Ovary (tissue), 1 donor: ENCODE measurements around the gene KCNH8.

Experiments used
- EP300 ChIP-seq: sonication (generic); formaldehyde crosslinking; IDR thresholded peaks from one replicate; pipeline ENCODE4 v1.6.1; 2017; ENCODE audit warnings: antibody characterized with exemption
- POLR2A ChIP-seq: fragments of 450-650 bp; IDR thresholded peaks from one replicate; pipeline ENCODE4 v1.6.1; 2017; ENCODE audit warnings: antibody characterized with exemption, mild to moderate bottlenecking, moderate library complexity

DNA sequence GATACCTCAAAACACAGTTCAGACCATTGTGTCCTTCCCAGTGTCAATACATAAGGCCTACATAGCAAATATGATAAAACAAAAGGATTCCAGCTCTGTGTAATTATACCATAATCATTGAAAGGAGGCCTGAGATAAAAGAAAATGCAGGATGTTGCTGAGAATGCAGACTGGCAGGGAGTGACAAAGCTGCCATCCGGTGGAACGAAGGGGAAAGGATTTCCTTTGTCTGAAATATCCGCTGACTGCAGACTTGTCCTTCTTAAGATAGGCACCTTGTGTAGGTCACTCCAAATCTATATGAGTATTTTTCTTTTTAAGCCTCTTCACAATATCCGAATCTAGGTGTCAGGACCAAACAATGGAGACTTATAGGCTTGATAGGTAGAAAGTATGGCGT lies 108.0 kb downstream of the KCNH8 start:
- TF ChIP-seq POLR2A (no peak), EP300 (no peak)
